Esophagus muscularis mucosa (tissue), 4 donors: ENCODE measurements around the gene FGF22. TPM values are rescaled to one million over a fixed set of nuclear protein-coding genes. Genes with fewer than 3 reads are reported as not detected.

ENCODE experiments used
- DNase-seq: peaks from one replicate; pipeline ENCODE4 v3.0.0-alpha.2; 2017; ENCODE audit errors: extremely low spot score
- H3K27ac ChIP-seq, 4 donors: fragments of 200-600 bp; sonication (generic); replicated peaks in 1 of 4; 1 replicate in 3 of 4; 2 replicates in 1 of 4; pipeline ENCODE4 v1.5.1; 2016 to 2019; ENCODE audit warnings: mild to moderate bottlenecking in 1 of 4
- H3K27me3 ChIP-seq, 4 donors: fragments of 200-600 bp; sonication (generic); one replicate each; pipeline versions ENCODE4 v1.5.1 to v1.6.0; 2016 to 2019
- H3K36me3 ChIP-seq, 4 donors: fragments of 200-600 bp; sonication (generic); one replicate each; pipeline ENCODE4 v1.5.1; 2016 to 2019
- H3K4me1 ChIP-seq, 4 donors: fragments of 200-600 bp; sonication (generic); one replicate each; pipeline ENCODE4 v1.5.1; 2016 to 2019
- H3K4me3 ChIP-seq, 4 donors: fragments of 200-600 bp; sonication (generic); 1 replicate in 2 of 4; 2 replicates in 2 of 4; pipeline ENCODE4 v1.5.1; 2016 to 2019; ENCODE audit warnings: mild to moderate bottlenecking in 4 of 4, moderate library complexity in 1 of 4
- H3K9me3 ChIP-seq, 4 donors: fragments of 200-600 bp; sonication (generic); 1 replicate in 3 of 4; 2 replicates in 1 of 4; pipeline ENCODE4 v1.5.1; 2016 to 2019
- CTCF ChIP-seq, 3 experiments: fragments of 200-600 bp in 2 of 3; fragments of 450-650 bp in 1 of 3; sonication (generic) in 2 of 3; IDR thresholded peaks; one replicate each; pipeline ENCODE4 v1.5.1; 2017 to 2019; ENCODE audit warnings: antibody characterized with exemption in 3 of 3, mild to moderate bottlenecking in 2 of 3, moderate library complexity in 1 of 3
- EP300 ChIP-seq: sonication (generic); formaldehyde crosslinking; IDR thresholded peaks from one replicate; pipeline ENCODE4 v1.6.1; 2017; ENCODE audit warnings: antibody characterized with exemption
- POLR2A ChIP-seq: fragments of 450-650 bp; IDR thresholded peaks from one replicate; pipeline ENCODE4 v1.6.1; 2017; ENCODE audit warnings: antibody characterized with exemption, moderate library complexity, mild to moderate bottlenecking, low read depth
- POLR2AphosphoS5 ChIP-seq, 2 donors: sonication (generic); formaldehyde crosslinking; IDR thresholded peaks; one replicate each; pipeline ENCODE4 v1.6.1; 2017; ENCODE audit warnings: antibody characterized with exemption in 2 of 2
- WGBS: methylation state at CpG from one replicate; pipeline ENCODE4 v1.1.5; 2018; 5-methylcytosine and 5-hydroxymethylcytosine counted together
- intact Hi-C: fragments of 100-400 bp; cut with DNase I; formaldehyde crosslinking; loops from one replicate; pipeline ENCODE4 v1.15.1; 2023
- total RNA-seq, 4 donors: library from RNA; depleted of rRNA; stranded (reverse); fragments of >200 nt; gene quantifications; one replicate each; pipeline versions ENCODE4 v1.1.0 to v1.2.1, GENCODE V29; 2016

Gene FGF22
- total RNA-seq, 4 donors from 2014 or later, result 0.50 to 2.1 (median 1.4) TPM

DNA sequence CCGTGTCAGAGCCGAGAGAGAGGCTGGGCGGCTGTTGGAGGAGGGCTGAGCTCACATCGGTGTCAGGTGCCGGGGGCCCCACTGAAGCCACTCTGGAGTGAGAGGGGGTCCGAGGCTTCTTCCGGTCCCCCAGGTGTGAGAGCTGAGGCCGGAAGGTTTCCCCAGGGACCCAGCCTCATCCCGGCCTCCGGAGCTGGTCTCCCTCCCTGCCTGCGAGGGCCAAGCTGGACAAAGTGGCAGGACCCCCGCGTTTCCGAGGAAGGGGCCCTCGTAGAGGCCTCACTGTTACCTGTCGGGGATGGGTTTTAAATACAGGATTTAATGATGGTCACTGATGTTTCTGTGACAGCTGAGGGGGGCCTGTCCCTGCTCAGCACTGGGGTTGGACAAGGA lies 43.4 kb upstream of the FGF22 start:
- intact Hi-C loops, result no loop called here
- Histone ChIP-seq H3K9me3 (no peaks in the 10 kb centered on the region), H3K36me3 (no peaks in the 10 kb centered on the region), H3K4me1 (peaks cover under 1 to 6% (median 1%) of the 10 kb centered on the region in 4 donors), H3K27me3 (peaks cover under 1 to 65% (median 9%) of the 10 kb centered on the region in 4 donors), H3K27ac (no peak overlapping the region), H3K4me3 (no peak overlapping the region)
- 86% methylated on average over 16 of the region's 16 CpGs for WGBS
- TF ChIP-seq POLR2AphosphoS5 (IDR thresholded peaks at IDR 0.05), result no peak
- TF ChIP-seq POLR2A, result no peak
- TF ChIP-seq CTCF (IDR thresholded peaks at IDR 0.05), result no peak
- no peak for TF ChIP-seq EP300
- no peak for DNase-seq

- Histone ChIP-seq H3K9me3 (no peaks in the 10 kb centered on the region), H3K4me3 (no peak overlapping the region), H3K27ac (no peak overlapping the region), H3K36me3 (no peaks in the 10 kb centered on the region), H3K27me3 (peaks cover 0 to 51% (median 0%) of the 10 kb centered on the region in 4 donors), H3K4me1 (no peaks in the 10 kb centered on the region)
- intact Hi-C loops, result no loop called here
- DNase-seq, result no peak
- 77% methylated on average over 18 of the region's 18 CpGs for WGBS
- no peak for TF ChIP-seq POLR2AphosphoS5 (IDR thresholded peaks at IDR 0.05)
- no peak for TF ChIP-seq EP300
- TF ChIP-seq POLR2A, result no peak
- TF ChIP-seq CTCF (IDR thresholded peaks at IDR 0.05), result no peak
These were observed 42.0 kb upstream of the FGF22 start for GRCh38 chr19:597406-598315.

- Histone ChIP-seq H3K9me3 (no peaks in the 10 kb centered on the region), H3K4me3 (no peak overlapping the region), H3K27me3 (peaks cover 0 to 16% (median 0%) of the 10 kb centered on the region in 4 donors), H3K27ac (no peak overlapping the region), H3K4me1 (no peaks in the 10 kb centered on the region), H3K36me3 (no peaks in the 10 kb centered on the region)
- no peak for TF ChIP-seq CTCF (IDR thresholded peaks at IDR 0.05)
- TF ChIP-seq POLR2A, result no peak
- DNase-seq, result no peak
- intact Hi-C loops, result no loop called here
- WGBS, result 92% methylated on average over 28 of the region's 28 CpGs
These were observed 38.4 kb upstream of the FGF22 start for GRCh38 chr19:601310-601709.

DNA sequence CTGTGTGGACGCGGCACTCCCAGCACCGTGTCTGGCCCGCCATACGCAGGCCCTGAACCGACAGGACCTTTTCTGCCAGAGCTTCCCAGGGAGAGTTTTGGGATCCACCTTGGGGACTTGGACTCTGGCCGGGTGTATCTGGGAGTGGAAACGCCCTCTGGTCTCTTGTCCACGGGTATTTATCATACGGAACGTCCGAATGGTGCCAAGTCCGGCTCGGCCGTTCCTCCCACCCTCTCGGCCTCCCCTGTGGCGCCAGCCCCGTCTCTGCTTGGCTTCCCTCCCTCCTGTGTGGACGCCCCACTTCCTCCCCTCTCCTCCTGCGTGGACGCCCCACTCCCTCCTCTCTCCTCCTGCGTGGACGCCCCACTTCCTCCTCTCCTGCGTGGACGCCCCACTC lies 37.9 kb upstream of the FGF22 start:
- Histone ChIP-seq H3K36me3 (no peaks in the 10 kb centered on the region), H3K27ac (no peak overlapping the region), H3K4me1 (no peaks in the 10 kb centered on the region), H3K4me3 (no peak overlapping the region), H3K9me3 (no peaks in the 10 kb centered on the region), H3K27me3 (peaks cover 0 to 11% (median 0%) of the 10 kb centered on the region in 4 donors)
- no peak for DNase-seq
- no peak for TF ChIP-seq EP300
- TF ChIP-seq POLR2AphosphoS5 (IDR thresholded peaks at IDR 0.05), result no peak
- no peak for TF ChIP-seq CTCF (IDR thresholded peaks at IDR 0.05)
- TF ChIP-seq POLR2A, result no peak
- WGBS, result 82% methylated on average over 25 of the region's 25 CpGs
- intact Hi-C loops, result no loop called here
